Large intestine (tissue), 3 donors: ENCODE data around the gene MT1M. TPM values are rescaled to one million over a fixed set of nuclear protein-coding genes. Genes with fewer than 3 reads are reported as not detected.
"Not testable (repeated sequence)": the region's sequence is repeated elsewhere in the genome, so short reads cannot be mapped to it uniquely, and the experiment has no call there.

ENCODE experiments used
- DNase-seq, 2 donors: peaks; one replicate each; pipeline versions ENCODE4 v3.0.0 to v3.0.0-alpha.2; 2013
- H3K27ac ChIP-seq: one replicate; pipeline ENCODE4 v1.5.1; 2013; ENCODE audit warnings: low read length
- H3K27me3 ChIP-seq: 2 replicates; pipeline ENCODE4 v1.6.1; 2013; ENCODE audit warnings: low read length; ENCODE audit not compliant: control insufficient read depth, insufficient read depth
- H3K36me3 ChIP-seq: 2 replicates; pipeline ENCODE4 v1.6.1; 2013; ENCODE audit warnings: low read length; ENCODE audit not compliant: control insufficient read depth, insufficient read depth
- H3K4me1 ChIP-seq: one replicate; pipeline ENCODE4 v1.6.1; 2013; ENCODE audit warnings: low read length; ENCODE audit not compliant: control insufficient read depth, insufficient read depth
- H3K4me3 ChIP-seq: one replicate; pipeline ENCODE4 v1.5.1; 2013; ENCODE audit warnings: low read length
- H3K9me3 ChIP-seq: one replicate; pipeline ENCODE4 v1.6.1; 2013; ENCODE audit warnings: mild to moderate bottlenecking, low read depth, low read length, moderate library complexity; ENCODE audit not compliant: control insufficient read depth
- WGBS: methylation state at CpG from one replicate; pipeline ENCODE4 v1.1.5; 2013; ENCODE audit warnings: low lambda C conversion rate; ENCODE audit not compliant: insufficient coverage; 5-methylcytosine and 5-hydroxymethylcytosine counted together
- polyA plus RNA-seq: library from polyadenylated mRNA; unstranded; fragments of 120-200 nt; gene quantifications from one replicate; pipeline ENCODE4 v1.2.1, GENCODE V29; 2013

Gene MT1M
- polyA plus RNA-seq, 1 donor: 2.5 TPM

GRCh38 chr16:56617212-56618085 is 15.0 kb upstream of the MT1M start:
- peak; percentile 51 to 74 for DNase-seq
- WGBS: no CpG with 5 or more reads among the region's 41 CpGs
- Histone ChIP-seq H3K27ac (no peak overlapping the region), H3K4me3 (peak overlapping the region; percentile 27), H3K36me3 (no peaks in the 10 kb centered on the region), H3K27me3 (peaks cover 22% of the 10 kb centered on the region), H3K9me3 (no peaks in the 10 kb centered on the region), H3K4me1 (peaks cover 3% of the 10 kb centered on the region)

GRCh38 chr16:56618138-56618537 is 14.3 kb upstream of the MT1M start:
- H3K4me3 ChIP-seq: no peak overlapping the region
- peaks cover 3% of the 10 kb centered on the region for H3K4me1 ChIP-seq
- H3K27ac ChIP-seq: no peak overlapping the region
- no peak for DNase-seq
- H3K36me3 ChIP-seq: no peaks in the 10 kb centered on the region
- WGBS: no CpG with 5 or more reads among the region's 6 CpGs
- no peaks in the 10 kb centered on the region for H3K9me3 ChIP-seq
- H3K27me3 ChIP-seq: peaks cover 22% of the 10 kb centered on the region

- H3K27me3 ChIP-seq: peaks cover 24% of the 10 kb centered on the region
- H3K27ac ChIP-seq: no peak overlapping the region
- H3K36me3 ChIP-seq: no peaks in the 10 kb centered on the region
- no peak for DNase-seq
- WGBS: no CpG with 5 or more reads among the region's 8 CpGs
- peaks cover 3% of the 10 kb centered on the region for H3K4me1 ChIP-seq
- H3K9me3 ChIP-seq: no peaks in the 10 kb centered on the region
- no peak overlapping the region for H3K4me3 ChIP-seq
These were observed 12.0 kb upstream of the MT1M start for GRCh38 chr16:56620339-56620897.

- H3K9me3 ChIP-seq, H3K4me1 ChIP-seq, DNase-seq, H3K4me3 ChIP-seq, H3K36me3 ChIP-seq, H3K27ac ChIP-seq: not testable (repeated sequence)
- peaks cover 32% of the 10 kb centered on the region for H3K27me3 ChIP-seq
- no CpG with 5 or more reads among the region's 4 CpGs for WGBS
These were observed 10.6 kb upstream of the MT1M start for GRCh38 chr16:56621665-56622445.

- not testable (repeated sequence) for H3K36me3 ChIP-seq, H3K4me3 ChIP-seq, H3K9me3 ChIP-seq, DNase-seq, H3K27ac ChIP-seq
- WGBS: no CpG with 5 or more reads among the region's 5 CpGs
- peaks cover 21% of the 10 kb centered on the region for H3K27me3 ChIP-seq
- H3K4me1 ChIP-seq: peaks cover 11% of the 10 kb centered on the region
These were observed 9.3 kb upstream of the MT1M start for GRCh38 chr16:56623184-56623583.

GRCh38 chr16:56623637-56624036 is 8.8 kb upstream of the MT1M start:
- Histone ChIP-seq H3K4me1 (peaks cover 11% of the 10 kb centered on the region), H3K36me3 (no peaks in the 10 kb centered on the region), H3K27ac (no peak overlapping the region), H3K9me3 (no peaks in the 10 kb centered on the region), H3K27me3 (peaks cover 19% of the 10 kb centered on the region), H3K4me3 (no peak overlapping the region)
- no peak for DNase-seq
- WGBS: no CpG with 5 or more reads among the region's 2 CpGs

- Histone ChIP-seq H3K27ac (peak within 1 kb of the TSS; percentile 86), H3K9me3 (no peaks in the 10 kb centered on the region), H3K4me1 (peaks cover 11% of the 10 kb centered on the region), H3K4me3 (peak within 1 kb of the TSS; percentile 79), H3K27me3 (peaks cover 23% of the 10 kb centered on the region), H3K36me3 (no peaks in the 10 kb centered on the region)
- DNase-seq: peak; percentile 84 to 88
- WGBS: no CpG with 5 or more reads among the region's 62 CpGs
These were observed 7.1 kb upstream of the MT1M start, which contains the start of gene MT1E for GRCh38 chr16:56625140-56625942. TSS of gene MT1E (plus strand) at chr16:56625781. CDS start at chr16:56625852, 71 bp downstream.

- H3K27ac ChIP-seq: peak overlapping the region; percentile 86
- no CpG with 5 or more reads among the region's 16 CpGs for WGBS
- no peak for DNase-seq
These were observed 6.4 kb upstream of the MT1M start for GRCh38 chr16:56625943-56626654.

GRCh38 chr16:56626685-56627084 is 5.8 kb upstream of the MT1M start:
- peaks cover 7% of the 10 kb centered on the region for H3K4me1 ChIP-seq
- H3K36me3 ChIP-seq: no peaks in the 10 kb centered on the region
- no CpG with 5 or more reads among the region's 7 CpGs for WGBS
- H3K4me3 ChIP-seq: peak overlapping the region; percentile 79
- H3K27me3 ChIP-seq: peaks cover 31% of the 10 kb centered on the region
- no peaks in the 10 kb centered on the region for H3K9me3 ChIP-seq
- no peak for DNase-seq
- no peak overlapping the region for H3K27ac ChIP-seq

More at GRCh38 chr16:56625943-56626654, 6.4 kb upstream of the MT1M start:
- Histone ChIP-seq H3K4me3 (peak overlapping the region; percentile 79), H3K4me1 (peaks cover 10% of the 10 kb centered on the region), H3K36me3 (no peaks in the 10 kb centered on the region), H3K27me3 (peaks cover 26% of the 10 kb centered on the region), H3K9me3 (no peaks in the 10 kb centered on the region)
